HCT116 (cell line): ENCODE data around the gene GTF2IRD1. TPM values are rescaled to one million over a fixed set of nuclear protein-coding genes. Genes with fewer than 3 reads are reported as not detected.

ENCODE experiments used
- ATAC-seq: fragments of 200-7000 bp; cut with Tn5 transposase; 2 replicates; pipeline ENCODE4 v1.9.1; 2020; ENCODE audit warnings: mild to moderate bottlenecking, moderate library complexity
- BruUV-seq: library from RNA; stranded (reverse); fragments of 400-500 nt; replicated peaks from 2 replicates; lab custom pipeline; 2021; lab: Mats Ljungman, UMichigan
- CTCF ChIA-PET: fragments of 300-600 bp; sonication (Branson Sonifier 250); formaldehyde crosslinking; loops from one replicate; lab custom pipeline; 2021; ENCODE audit warnings: antibody characterized with exemption; lab: Charles Lee
- POLR2A ChIA-PET: fragments of 300-600, 350-600 bp; sonication (Branson Sonifier 250); formaldehyde crosslinking; loops from one replicate; lab custom pipeline; 2021; ENCODE audit warnings: antibody characterized with exemption; lab: Charles Lee
- RAD21 ChIA-PET, 2 experiments: fragments of 300-600 bp; sonication (Branson Sonifier 250); formaldehyde crosslinking; loops; one replicate each; lab custom pipeline; 2023; ENCODE audit warnings: low total read pairs in 2 of 2; ENCODE audit not compliant: uncharacterized antibody in 2 of 2, unreplicated experiment in 2 of 2, low non-redundant PET in 1 of 2; lab: Charles Lee
- DNase-seq: peaks from one replicate; pipeline ENCODE4 v3.0.0-alpha.2; 2010; ENCODE audit warnings: low read depth, low spot score
- H2AFZ ChIP-seq: fragments of 200-600 bp; shearing (Covaris generic), sonication (generic); 2 replicates; pipeline ENCODE4 v1.6.1; 2017; ENCODE audit warnings: low read depth, mixed run types, mixed read lengths, antibody characterized with exemption, low read length; ENCODE audit not compliant: poor library complexity, severe bottlenecking
- H3K27ac ChIP-seq: 2 replicates; pipeline ENCODE4 v1.5.1; 2012; ENCODE audit warnings: low read depth, low read length
- H3K27me3 ChIP-seq: fragments of 200-600 bp; sonication (generic); 2 replicates; pipeline ENCODE4 v1.6.1; 2016; ENCODE audit warnings: mixed run types, low read length, mixed read lengths; ENCODE audit not compliant: insufficient read depth
- H3K36me3 ChIP-seq, 2 experiments: fragments of 200-500 bp in 1 of 2; fragments of 200-600 bp in 1 of 2; sonication (Bioruptor generic) in 1 of 2; sonication (generic) in 1 of 2; 2 replicates each; pipeline versions ENCODE4 v1.5.1 to v1.6.1; 2014 to 2016; ENCODE audit warnings: low read length in 2 of 2, inconsistent platforms in 1 of 2, mixed read lengths in 1 of 2, mixed run types in 1 of 2; ENCODE audit not compliant: insufficient read depth in 2 of 2, control insufficient read depth in 1 of 2
- H3K4me1 ChIP-seq, 2 experiments: fragments of 200-600 bp in 1 of 2; sonication (generic) in 1 of 2; 2 replicates each; pipeline versions ENCODE4 v1.5.1 to v1.6.1; 2012 to 2017; ENCODE audit warnings: low read length in 2 of 2, inconsistent platforms in 1 of 2, mild to moderate bottlenecking in 1 of 2, mixed read lengths in 1 of 2, mixed run types in 1 of 2, moderate library complexity in 1 of 2; ENCODE audit not compliant: insufficient read depth in 2 of 2, control insufficient read depth in 1 of 2
- H3K4me2 ChIP-seq: fragments of 200-600 bp; sonication (generic); 2 replicates; pipeline ENCODE4 v1.6.1; 2017; ENCODE audit warnings: mixed run types, low read length, mixed read lengths
- H3K4me3 ChIP-seq, 2 experiments: fragments of 200-600 bp in 1 of 2; sonication (generic) in 1 of 2; replicated peaks in 1 of 2; 2 replicates each; pipeline ENCODE4 v1.5.1; 2011 to 2016; ENCODE audit warnings: low read length in 2 of 2, control low read depth in 1 of 2, low read depth in 1 of 2, mild to moderate bottlenecking in 1 of 2, mixed read lengths in 1 of 2, mixed run types in 1 of 2
- H3K79me2 ChIP-seq: fragments of 200-600 bp; sonication (generic); 2 replicates; pipeline ENCODE4 v1.6.1; 2017; ENCODE audit warnings: mild to moderate bottlenecking, mixed run types, low read length, moderate library complexity, mixed read lengths; ENCODE audit not compliant: insufficient read depth
- H3K9ac ChIP-seq: fragments of 200-600 bp; sonication (generic); 2 replicates; pipeline ENCODE4 v1.6.1; 2016; ENCODE audit warnings: low read length, mixed read lengths
- H3K9me2 ChIP-seq: fragments of 200-600 bp; sonication (generic), shearing (Covaris generic); 2 replicates; pipeline ENCODE4 v1.6.1; 2017; ENCODE audit warnings: mixed run types, mild to moderate bottlenecking, moderate library complexity; ENCODE audit not compliant: insufficient read depth
- H3K9me3 ChIP-seq, 2 experiments: fragments of 200-500 bp in 1 of 2; fragments of 200-600 bp in 1 of 2; sonication (Bioruptor generic) in 1 of 2; sonication (generic) in 1 of 2; 2 replicates each; pipeline ENCODE4 v1.6.1; 2014 to 2017; ENCODE audit warnings: low read length in 2 of 2, mixed read lengths in 2 of 2, inconsistent platforms in 1 of 2, low read depth in 1 of 2, mild to moderate bottlenecking in 1 of 2, mixed run types in 1 of 2, moderate library complexity in 1 of 2; ENCODE audit not compliant: control insufficient read depth in 1 of 2, insufficient read depth in 1 of 2
- H4K20me1 ChIP-seq: fragments of 200-600 bp; sonication (generic), shearing (Covaris generic); 2 replicates; pipeline ENCODE4 v1.6.1; 2017; ENCODE audit warnings: mixed run types, mild to moderate bottlenecking, moderate library complexity; ENCODE audit not compliant: insufficient read depth
- CBX3 ChIP-seq: IDR thresholded peaks from 2 replicates; pipeline ENCODE4 v1.6.1; 2012; ENCODE audit warnings: low read depth
- CEBPB ChIP-seq: IDR thresholded peaks from 2 replicates; pipeline ENCODE4 v1.6.1; 2012; ENCODE audit warnings: low read depth
- ELF1 ChIP-seq: IDR thresholded peaks from 2 replicates; pipeline ENCODE4 v1.6.1; 2012; ENCODE audit warnings: low read depth, borderline replicate concordance
- EZH2 ChIP-seq: fragments of 200-600 bp; sonication (generic); IDR thresholded peaks from 2 replicates; pipeline ENCODE4 v1.6.1; 2017; ENCODE audit warnings: antibody characterized with exemption, mixed run types
- FOSL1 ChIP-seq: IDR thresholded peaks from 2 replicates; pipeline ENCODE4 v1.6.1; 2012; ENCODE audit warnings: low read depth
- JUND ChIP-seq: IDR thresholded peaks from 2 replicates; pipeline ENCODE4 v1.6.1; 2012
- POLR2A ChIP-seq: IDR thresholded peaks from 2 replicates; pipeline ENCODE4 v1.7.0; 2011; ENCODE audit warnings: borderline replicate concordance; ENCODE audit not compliant: insufficient read depth, insufficient read length; ENCODE audit errors: extremely low read depth
- RAD21 ChIP-seq: IDR thresholded peaks from 2 replicates; pipeline ENCODE4 v1.6.1; 2012; ENCODE audit warnings: low read depth, mild to moderate bottlenecking
- SIN3A ChIP-seq: IDR thresholded peaks from 2 replicates; pipeline ENCODE4 v1.6.1; 2012; ENCODE audit warnings: low read depth
- SP1 ChIP-seq: IDR thresholded peaks from 2 replicates; pipeline ENCODE4 v1.6.1; 2012; ENCODE audit warnings: low read depth
- YY1 ChIP-seq: IDR thresholded peaks from 2 replicates; pipeline ENCODE4 v1.6.1; 2011; ENCODE audit warnings: low read length, low read depth, moderate library complexity, mild to moderate bottlenecking; ENCODE audit not compliant: insufficient replicate concordance; ENCODE audit errors: extremely low read depth
- ZFX ChIP-seq: fragments of 450-650 bp; IDR thresholded peaks from 2 replicates; pipeline ENCODE4 v1.6.1; 2017
- ZNF274 ChIP-seq: fragments of 200-500 bp; sonication (Bioruptor generic); IDR thresholded peaks from 2 replicates; pipeline ENCODE4 v1.6.1; 2014; ENCODE audit warnings: mild to moderate bottlenecking, low read depth, low read length, inconsistent platforms
- intact Hi-C: fragments of 100-400 bp; cut with micrococcal nuclease; formaldehyde crosslinking; loops from 2 replicates; pipeline ENCODE4 v1.10.0; 2022
- total RNA-seq: library from RNA; stranded (reverse); gene quantifications from one replicate; pipeline ENCODE4 v1.2.1, GENCODE V29; 2021; ENCODE audit not compliant: unreplicated experiment
- TF ChIP-seq, protein P1 (sequence below): IDR thresholded peaks from 2 replicates; pipeline ENCODE4 v1.6.1; 2011; ENCODE audit warnings: mild to moderate bottlenecking, low read length, moderate library complexity; ENCODE audit not compliant: insufficient replicate concordance; ENCODE audit errors: extremely low read depth
- TF ChIP-seq, protein P2 (sequence below): IDR thresholded peaks from 2 replicates; pipeline ENCODE4 v1.6.1; 2012; ENCODE audit warnings: low read depth
- TF ChIP-seq, protein P3 (sequence below): IDR thresholded peaks from 2 replicates; pipeline ENCODE4 v1.6.1; 2012
- TF ChIP-seq, protein P4 (sequence below), 3 experiments: fragments of 200-600 bp in 1 of 3; sonication (generic) in 1 of 3; IDR thresholded peaks in 2 of 3; conservative IDR thresholded peaks in 1 of 3; 2 replicates each; pipeline ENCODE4 v1.5.1; 2012 to 2017; ENCODE audit warnings: low read depth in 2 of 3, low read length in 2 of 3, antibody characterized with exemption in 1 of 3, borderline replicate concordance in 1 of 3, control low read depth in 1 of 3, mild to moderate bottlenecking in 1 of 3, mixed read lengths in 1 of 3, mixed run types in 1 of 3, moderate library complexity in 1 of 3; ENCODE audit not compliant: insufficient read depth in 1 of 3

GTF2IRD1 gene
- total RNA-seq, 1 experiment from 2014 or later = 34.5 TPM

DNA sequence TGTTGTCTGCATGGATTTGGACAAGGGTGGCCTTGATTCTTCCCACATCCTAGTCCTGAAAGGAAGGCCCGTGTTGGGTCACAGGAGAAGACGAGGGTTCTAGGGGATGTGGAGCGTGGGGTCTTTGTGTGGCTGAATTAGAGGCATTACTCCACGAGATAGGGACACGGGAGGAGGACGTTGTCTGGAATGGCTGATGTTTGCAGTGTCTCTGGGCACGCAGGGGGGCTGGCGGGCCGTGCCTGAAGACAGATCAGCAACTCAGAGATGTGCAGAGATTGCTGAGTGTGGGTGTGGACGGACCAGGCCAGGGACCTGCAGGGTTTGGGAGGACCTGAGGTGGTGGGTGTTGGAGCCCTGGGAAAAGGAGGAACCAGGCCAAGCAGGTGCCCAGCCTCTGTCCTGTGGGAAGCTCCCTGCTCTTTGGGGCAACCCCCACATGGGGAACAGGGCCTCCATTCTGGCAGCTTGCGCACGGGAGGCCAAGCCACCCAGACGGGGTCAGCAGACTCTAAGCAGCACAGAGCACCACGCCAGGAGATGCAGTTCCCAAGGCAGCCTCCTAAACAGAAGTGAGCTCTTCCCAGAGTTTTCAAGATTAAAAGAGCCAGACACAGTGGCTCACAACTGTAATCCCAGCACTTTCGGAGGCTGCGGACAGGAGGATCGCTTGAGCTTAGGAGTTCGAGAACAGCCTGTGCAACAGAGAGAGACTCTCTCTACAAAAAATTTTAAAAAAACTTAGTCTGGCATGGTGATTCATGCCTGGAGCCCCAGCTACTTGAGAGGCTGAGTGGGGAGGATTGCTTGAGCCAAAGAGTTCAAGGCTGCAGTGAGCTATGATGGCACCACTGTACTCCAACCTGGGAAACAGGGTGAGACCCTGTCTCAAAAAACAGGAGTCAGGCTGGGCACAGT is 132.8 kb downstream of the GTF2IRD1 start:
- ATAC-seq (no peak), DNase-seq (no peak)
- RAD21 ChIA-PET = no interaction called here
- H3K9ac ChIP-seq = no peak overlapping the region
- peaks cover 46 to 47% of the 10 kb centered on the region in 2 experiments for H3K4me1 ChIP-seq
- intact Hi-C loops = no loop called here
- POLR2A ChIA-PET = interaction anchor here (1.0 to 1.1 kb wide), 2 partner anchors 24 to 279 kb away, joined by 3 read pairs; no protein-coding TSS in a partner anchor
- TF ChIP-seq EZH2 = no peak
- TF ChIP-seq ELF1 = no peak
- TF ChIP-seq RAD21 = no peak
- TF ChIP-seq, protein P1, sequence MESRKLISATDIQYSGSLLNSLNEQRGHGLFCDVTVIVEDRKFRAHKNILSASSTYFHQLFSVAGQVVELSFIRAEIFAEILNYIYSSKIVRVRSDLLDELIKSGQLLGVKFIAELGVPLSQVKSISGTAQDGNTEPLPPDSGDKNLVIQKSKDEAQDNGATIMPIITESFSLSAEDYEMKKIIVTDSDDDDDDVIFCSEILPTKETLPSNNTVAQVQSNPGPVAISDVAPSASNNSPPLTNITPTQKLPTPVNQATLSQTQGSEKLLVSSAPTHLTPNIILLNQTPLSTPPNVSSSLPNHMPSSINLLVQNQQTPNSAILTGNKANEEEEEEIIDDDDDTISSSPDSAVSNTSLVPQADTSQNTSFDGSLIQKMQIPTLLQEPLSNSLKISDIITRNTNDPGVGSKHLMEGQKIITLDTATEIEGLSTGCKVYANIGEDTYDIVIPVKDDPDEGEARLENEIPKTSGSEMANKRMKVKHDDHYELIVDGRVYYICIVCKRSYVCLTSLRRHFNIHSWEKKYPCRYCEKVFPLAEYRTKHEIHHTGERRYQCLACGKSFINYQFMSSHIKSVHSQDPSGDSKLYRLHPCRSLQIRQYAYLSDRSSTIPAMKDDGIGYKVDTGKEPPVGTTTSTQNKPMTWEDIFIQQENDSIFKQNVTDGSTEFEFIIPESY = no peak
- no peak for TF ChIP-seq SP1
- TF ChIP-seq YY1 = no peak
- TF ChIP-seq, protein P2, sequence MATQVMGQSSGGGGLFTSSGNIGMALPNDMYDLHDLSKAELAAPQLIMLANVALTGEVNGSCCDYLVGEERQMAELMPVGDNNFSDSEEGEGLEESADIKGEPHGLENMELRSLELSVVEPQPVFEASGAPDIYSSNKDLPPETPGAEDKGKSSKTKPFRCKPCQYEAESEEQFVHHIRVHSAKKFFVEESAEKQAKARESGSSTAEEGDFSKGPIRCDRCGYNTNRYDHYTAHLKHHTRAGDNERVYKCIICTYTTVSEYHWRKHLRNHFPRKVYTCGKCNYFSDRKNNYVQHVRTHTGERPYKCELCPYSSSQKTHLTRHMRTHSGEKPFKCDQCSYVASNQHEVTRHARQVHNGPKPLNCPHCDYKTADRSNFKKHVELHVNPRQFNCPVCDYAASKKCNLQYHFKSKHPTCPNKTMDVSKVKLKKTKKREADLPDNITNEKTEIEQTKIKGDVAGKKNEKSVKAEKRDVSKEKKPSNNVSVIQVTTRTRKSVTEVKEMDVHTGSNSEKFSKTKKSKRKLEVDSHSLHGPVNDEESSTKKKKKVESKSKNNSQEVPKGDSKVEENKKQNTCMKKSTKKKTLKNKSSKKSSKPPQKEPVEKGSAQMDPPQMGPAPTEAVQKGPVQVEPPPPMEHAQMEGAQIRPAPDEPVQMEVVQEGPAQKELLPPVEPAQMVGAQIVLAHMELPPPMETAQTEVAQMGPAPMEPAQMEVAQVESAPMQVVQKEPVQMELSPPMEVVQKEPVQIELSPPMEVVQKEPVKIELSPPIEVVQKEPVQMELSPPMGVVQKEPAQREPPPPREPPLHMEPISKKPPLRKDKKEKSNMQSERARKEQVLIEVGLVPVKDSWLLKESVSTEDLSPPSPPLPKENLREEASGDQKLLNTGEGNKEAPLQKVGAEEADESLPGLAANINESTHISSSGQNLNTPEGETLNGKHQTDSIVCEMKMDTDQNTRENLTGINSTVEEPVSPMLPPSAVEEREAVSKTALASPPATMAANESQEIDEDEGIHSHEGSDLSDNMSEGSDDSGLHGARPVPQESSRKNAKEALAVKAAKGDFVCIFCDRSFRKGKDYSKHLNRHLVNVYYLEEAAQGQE = no peak
- TF ChIP-seq SIN3A = no peak
- TF ChIP-seq, protein P3, sequence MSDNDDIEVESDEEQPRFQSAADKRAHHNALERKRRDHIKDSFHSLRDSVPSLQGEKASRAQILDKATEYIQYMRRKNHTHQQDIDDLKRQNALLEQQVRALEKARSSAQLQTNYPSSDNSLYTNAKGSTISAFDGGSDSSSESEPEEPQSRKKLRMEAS = no peak
- TF ChIP-seq, protein P4, sequence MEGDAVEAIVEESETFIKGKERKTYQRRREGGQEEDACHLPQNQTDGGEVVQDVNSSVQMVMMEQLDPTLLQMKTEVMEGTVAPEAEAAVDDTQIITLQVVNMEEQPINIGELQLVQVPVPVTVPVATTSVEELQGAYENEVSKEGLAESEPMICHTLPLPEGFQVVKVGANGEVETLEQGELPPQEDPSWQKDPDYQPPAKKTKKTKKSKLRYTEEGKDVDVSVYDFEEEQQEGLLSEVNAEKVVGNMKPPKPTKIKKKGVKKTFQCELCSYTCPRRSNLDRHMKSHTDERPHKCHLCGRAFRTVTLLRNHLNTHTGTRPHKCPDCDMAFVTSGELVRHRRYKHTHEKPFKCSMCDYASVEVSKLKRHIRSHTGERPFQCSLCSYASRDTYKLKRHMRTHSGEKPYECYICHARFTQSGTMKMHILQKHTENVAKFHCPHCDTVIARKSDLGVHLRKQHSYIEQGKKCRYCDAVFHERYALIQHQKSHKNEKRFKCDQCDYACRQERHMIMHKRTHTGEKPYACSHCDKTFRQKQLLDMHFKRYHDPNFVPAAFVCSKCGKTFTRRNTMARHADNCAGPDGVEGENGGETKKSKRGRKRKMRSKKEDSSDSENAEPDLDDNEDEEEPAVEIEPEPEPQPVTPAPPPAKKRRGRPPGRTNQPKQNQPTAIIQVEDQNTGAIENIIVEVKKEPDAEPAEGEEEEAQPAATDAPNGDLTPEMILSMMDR (IDR thresholded peaks at IDR 0.05 in 2 of 3, conservative IDR thresholded peaks at IDR 0.05 in 1 of 3; ENCODE audit: borderline replicate concordance in 1 of 3, insufficient read depth in 1 of 3, low read depth in 2 of 3, low read length in 2 of 3) = no peak
- TF ChIP-seq ZNF274 = no peak
- no peak for TF ChIP-seq CBX3
- no peak for TF ChIP-seq FOSL1
- no peak for TF ChIP-seq CEBPB
- TF ChIP-seq JUND = no peak
- no peak for TF ChIP-seq POLR2A
- no peak for TF ChIP-seq ZFX
- no peaks in the 10 kb centered on the region for H4K20me1 ChIP-seq
- no peaks in the 10 kb centered on the region for H3K27me3 ChIP-seq
- peak overlapping the region; percentile 47 for H3K4me2 ChIP-seq
- no peaks in the 10 kb centered on the region for H3K79me2 ChIP-seq
- peak overlapping the region; percentile 83 for H3K27ac ChIP-seq
- no TSS peak for BruUV-seq
- no peak overlapping the region for H3K4me3 ChIP-seq
- H3K36me3 ChIP-seq = peaks cover 0 to 5% of the 10 kb centered on the region in 2 experiments; a peak in 1 of 4 replicates
- H3K9me3 ChIP-seq = no peaks in the 10 kb centered on the region
- no peaks in the 10 kb centered on the region for H3K9me2 ChIP-seq
- CTCF ChIA-PET = interaction anchor here (1.0 kb wide), 1 partner anchor 20 kb away, joined by 3 read pairs; no protein-coding TSS in a partner anchor
- H2AFZ ChIP-seq = no peak overlapping the region
